WERI-Rb-1 (cell line): ENCODE measurements around the gene TUFM.

Experiments
- DNase-seq: peaks from one replicate; pipeline ENCODE4 v3.0.0-alpha.2; 2020
- H3K27ac ChIP-seq: fragments of 250-450 bp; sonication (Bioruptor Pico); 2 replicates; pipeline ENCODE4 v1.5.1; 2020; ENCODE audit warnings: mild to moderate bottlenecking, moderate library complexity
- H3K27me3 ChIP-seq: fragments of 250-450 bp; sonication (Bioruptor Pico); 2 replicates; pipeline ENCODE4 v1.5.1; 2021; ENCODE audit warnings: mild to moderate bottlenecking, low read depth, moderate library complexity; ENCODE audit not compliant: insufficient read depth, severe bottlenecking
- H3K36me3 ChIP-seq: fragments of 250-450 bp; sonication (Bioruptor Pico); 2 replicates; pipeline ENCODE4 v1.5.1; 2020; ENCODE audit warnings: mild to moderate bottlenecking, moderate library complexity
- H3K4me3 ChIP-seq: 2 replicates; pipeline ENCODE4 v1.5.1; 2011; ENCODE audit warnings: low read depth, mild to moderate bottlenecking, control low read depth, low read length
- H3K9me3 ChIP-seq: fragments of 250-450 bp; sonication (Bioruptor Pico); 2 replicates; pipeline ENCODE4 v1.5.1; 2021; ENCODE audit warnings: mild to moderate bottlenecking, moderate library complexity; ENCODE audit not compliant: severe bottlenecking
- TF ChIP-seq, protein P1 (sequence below): IDR thresholded peaks from 2 replicates; pipeline ENCODE4 v1.5.1; 2011; ENCODE audit warnings: low read depth, mild to moderate bottlenecking, control low read depth, inconsistent platforms, low read length

Gene TUFM

GRCh38 chr16:28830531-28830930 lies 15.6 kb downstream of the TUFM start:
- TF ChIP-seq, protein P1, sequence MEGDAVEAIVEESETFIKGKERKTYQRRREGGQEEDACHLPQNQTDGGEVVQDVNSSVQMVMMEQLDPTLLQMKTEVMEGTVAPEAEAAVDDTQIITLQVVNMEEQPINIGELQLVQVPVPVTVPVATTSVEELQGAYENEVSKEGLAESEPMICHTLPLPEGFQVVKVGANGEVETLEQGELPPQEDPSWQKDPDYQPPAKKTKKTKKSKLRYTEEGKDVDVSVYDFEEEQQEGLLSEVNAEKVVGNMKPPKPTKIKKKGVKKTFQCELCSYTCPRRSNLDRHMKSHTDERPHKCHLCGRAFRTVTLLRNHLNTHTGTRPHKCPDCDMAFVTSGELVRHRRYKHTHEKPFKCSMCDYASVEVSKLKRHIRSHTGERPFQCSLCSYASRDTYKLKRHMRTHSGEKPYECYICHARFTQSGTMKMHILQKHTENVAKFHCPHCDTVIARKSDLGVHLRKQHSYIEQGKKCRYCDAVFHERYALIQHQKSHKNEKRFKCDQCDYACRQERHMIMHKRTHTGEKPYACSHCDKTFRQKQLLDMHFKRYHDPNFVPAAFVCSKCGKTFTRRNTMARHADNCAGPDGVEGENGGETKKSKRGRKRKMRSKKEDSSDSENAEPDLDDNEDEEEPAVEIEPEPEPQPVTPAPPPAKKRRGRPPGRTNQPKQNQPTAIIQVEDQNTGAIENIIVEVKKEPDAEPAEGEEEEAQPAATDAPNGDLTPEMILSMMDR, result no peak
- H3K9me3 ChIP-seq, result no peaks in the 10 kb centered on the region
- H3K27me3 ChIP-seq, result no peaks in the 10 kb centered on the region
- peaks cover 100% of the 10 kb centered on the region for H3K36me3 ChIP-seq
- H3K27ac ChIP-seq, result no peak overlapping the region
- DNase-seq, result no peak
- no peak overlapping the region for H3K4me3 ChIP-seq

DNA sequence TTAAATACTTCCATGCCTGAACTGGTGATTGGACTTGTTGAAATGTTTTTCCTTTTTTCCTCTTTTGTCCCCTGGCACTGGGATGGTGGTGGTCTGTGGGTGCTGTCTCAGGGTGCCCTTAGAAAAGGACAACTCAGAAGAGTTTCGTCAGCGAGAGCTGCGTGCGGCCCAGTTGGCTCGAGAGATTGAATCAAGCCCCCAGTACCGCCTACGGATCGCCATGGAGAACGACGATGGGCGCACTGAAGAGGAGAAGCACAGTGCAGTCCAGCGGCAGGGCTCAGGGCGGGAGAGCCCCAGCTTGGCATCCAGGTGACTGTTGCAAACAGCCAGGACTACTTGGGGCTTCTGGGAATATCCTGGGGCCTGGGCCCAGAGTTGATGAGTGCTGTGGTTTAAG lies 16.4 kb downstream of the TUFM start:
- no peak overlapping the region for H3K4me3 ChIP-seq
- H3K27ac ChIP-seq, result no peak overlapping the region
- H3K27me3 ChIP-seq, result no peaks in the 10 kb centered on the region
- no peaks in the 10 kb centered on the region for H3K9me3 ChIP-seq
- TF ChIP-seq, protein P1, result no peak
- peaks cover 100% of the 10 kb centered on the region for H3K36me3 ChIP-seq
- no peak for DNase-seq

- H3K36me3 ChIP-seq, result peaks cover 77% of the 10 kb centered on the region
- H3K27me3 ChIP-seq, result no peaks in the 10 kb centered on the region
- TF ChIP-seq, protein P1, result no peak
- no peaks in the 10 kb centered on the region for H3K9me3 ChIP-seq
- DNase-seq, result no peak
- no peak overlapping the region for H3K27ac ChIP-seq
- no peak overlapping the region for H3K4me3 ChIP-seq
Measured at GRCh38 chr16:28826141-28826540, 20.0 kb downstream of the TUFM start.

DNA sequence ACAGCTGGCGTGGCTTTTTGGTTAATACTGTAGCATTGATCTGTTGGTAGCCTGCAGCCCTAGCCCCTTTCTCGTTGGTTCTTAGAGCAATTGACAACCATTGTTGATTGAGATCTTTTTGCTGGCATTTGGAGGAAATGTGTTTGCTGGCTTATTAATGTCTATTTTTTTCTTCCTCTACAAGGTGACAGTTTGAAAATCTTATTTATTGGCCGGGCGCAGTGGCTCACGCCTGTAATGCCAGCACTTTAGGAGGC lies 21.5 kb downstream of the TUFM start:
- H3K4me3 ChIP-seq, result peak overlapping the region; percentile 92
- DNase-seq, result no peak
- peaks cover 66% of the 10 kb centered on the region for H3K36me3 ChIP-seq
- H3K9me3 ChIP-seq, result no peaks in the 10 kb centered on the region
- H3K27ac ChIP-seq, result peak overlapping the region; percentile 98
- TF ChIP-seq, protein P1, result no peak
- H3K27me3 ChIP-seq, result no peaks in the 10 kb centered on the region

DNA sequence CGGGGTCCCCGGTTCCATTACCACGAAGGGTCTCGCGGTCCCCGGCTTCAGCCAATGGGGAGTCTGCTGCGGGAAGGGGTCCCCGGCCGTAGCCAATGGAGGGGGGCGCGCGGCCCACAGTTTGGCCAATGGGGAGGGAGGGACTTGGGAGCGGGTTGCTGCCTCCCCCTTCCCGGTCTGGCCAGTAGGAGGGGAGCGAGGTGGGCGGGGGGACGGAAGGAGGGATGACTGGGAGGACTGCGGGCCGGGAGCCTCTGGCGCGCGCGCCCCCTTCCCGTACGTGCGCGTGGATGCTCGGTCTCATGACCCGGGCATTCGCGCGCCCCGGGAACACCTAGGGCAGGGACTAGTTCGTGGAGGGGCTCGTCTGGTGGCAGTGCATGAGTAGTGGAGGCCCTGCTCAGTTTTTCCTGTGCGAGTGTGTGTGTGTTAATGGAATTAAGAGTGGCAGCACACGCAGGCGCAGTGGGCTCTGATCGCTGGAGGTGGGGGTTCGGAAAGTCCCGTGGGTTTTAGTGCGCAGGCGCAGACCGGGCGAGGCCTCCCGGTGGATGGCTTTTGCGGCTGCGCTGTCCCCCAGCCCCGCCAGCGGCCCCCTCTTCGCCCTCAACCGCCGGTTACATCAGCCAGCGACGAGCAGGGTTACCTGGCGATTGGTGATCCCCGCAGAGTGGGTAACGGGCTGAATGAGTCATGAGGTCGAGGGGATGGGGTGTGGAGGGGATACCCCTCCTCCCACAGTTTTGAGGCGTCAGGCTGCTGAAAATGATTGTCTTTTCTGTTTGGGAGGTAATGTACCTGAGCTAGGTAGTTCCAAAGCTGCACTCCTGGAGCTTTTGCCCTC lies 22.1 kb downstream of the TUFM start:
- H3K36me3 ChIP-seq, result peaks cover 61% of the 10 kb centered on the region
- H3K27me3 ChIP-seq, result no peaks in the 10 kb centered on the region
- TF ChIP-seq, protein P1, result no peak
- DNase-seq, result peak; percentile 99
- no peaks in the 10 kb centered on the region for H3K9me3 ChIP-seq
- H3K27ac ChIP-seq, result peak overlapping the region; percentile 98
- peak overlapping the region; percentile 92 for H3K4me3 ChIP-seq
